GM06990 (cell line): ENCODE data around the gene PAQR4.
A peak's percentile ranks its signal among the peaks of the same experiment; 100 is the strongest.

Experiments
- DNase-seq: peaks from one replicate; pipeline ENCODE4 v3.0.0-alpha.2; 2011; ENCODE audit not compliant: insufficient read length; ENCODE audit errors: extremely low read depth
- H3K27me3 ChIP-seq: replicated peaks from 2 replicates; pipeline ENCODE4 v1.6.0; 2011; ENCODE audit warnings: low read length; ENCODE audit not compliant: control insufficient read depth, insufficient read depth
- H3K36me3 ChIP-seq: 2 replicates; pipeline ENCODE4 v1.5.1; 2011; ENCODE audit warnings: low read length; ENCODE audit not compliant: control insufficient read depth, insufficient read depth
- H3K4me3 ChIP-seq: replicated peaks from 2 replicates; pipeline ENCODE4 v1.5.1; 2011; ENCODE audit warnings: low read depth, mild to moderate bottlenecking, control low read depth, low read length
- TF ChIP-seq, protein P1 (sequence below): IDR thresholded peaks from 2 replicates; pipeline ENCODE4 v1.5.1; 2011; ENCODE audit warnings: low read length, control low read depth, mild to moderate bottlenecking, inconsistent platforms; ENCODE audit not compliant: insufficient read depth, poor library complexity, severe bottlenecking

PAQR4 gene

DNA sequence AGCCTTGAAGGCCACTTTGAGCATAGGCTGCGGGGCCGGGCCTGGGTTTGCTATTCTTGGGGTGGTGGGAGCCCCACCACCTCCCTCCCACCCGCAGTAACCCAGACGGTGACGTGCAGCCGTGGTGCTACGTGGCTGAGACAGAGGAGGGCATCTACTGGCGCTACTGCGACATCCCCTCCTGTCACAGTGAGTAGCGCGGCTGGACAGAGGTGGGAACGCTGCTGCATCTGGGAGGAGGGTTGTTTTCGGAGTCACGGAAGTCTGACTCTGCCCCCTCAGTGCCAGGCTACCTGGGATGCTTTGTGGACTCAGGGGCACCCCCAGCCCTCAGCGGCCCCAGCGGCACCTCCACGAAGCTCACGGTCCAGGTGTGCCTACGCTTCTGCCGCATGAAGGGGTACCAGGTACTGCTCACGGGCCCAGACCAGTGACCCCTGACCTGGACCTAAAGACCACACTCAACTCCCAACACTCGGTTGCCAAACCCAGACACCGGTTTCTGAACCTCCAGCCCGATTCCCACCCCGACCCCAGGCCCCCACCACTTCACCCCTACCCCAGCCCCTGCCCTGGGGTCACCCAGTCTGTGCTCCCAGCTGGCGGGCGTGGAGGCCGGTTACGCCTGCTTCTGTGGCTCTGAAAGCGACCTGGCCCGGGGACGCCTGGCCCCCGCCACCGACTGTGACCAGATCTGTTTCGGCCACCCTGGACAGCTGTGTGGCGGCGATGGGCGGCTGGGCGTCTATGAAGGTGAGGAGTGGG is 2.9 kb upstream of the PAQR4 start:
- Histone ChIP-seq H3K27me3 (no peaks in the 10 kb centered on the region), H3K4me3 (peak overlapping the region; percentile 25; the same call in 1 of the 2 replicates), H3K36me3 (peaks cover 2% of the 10 kb centered on the region)
- TF ChIP-seq, protein P1, sequence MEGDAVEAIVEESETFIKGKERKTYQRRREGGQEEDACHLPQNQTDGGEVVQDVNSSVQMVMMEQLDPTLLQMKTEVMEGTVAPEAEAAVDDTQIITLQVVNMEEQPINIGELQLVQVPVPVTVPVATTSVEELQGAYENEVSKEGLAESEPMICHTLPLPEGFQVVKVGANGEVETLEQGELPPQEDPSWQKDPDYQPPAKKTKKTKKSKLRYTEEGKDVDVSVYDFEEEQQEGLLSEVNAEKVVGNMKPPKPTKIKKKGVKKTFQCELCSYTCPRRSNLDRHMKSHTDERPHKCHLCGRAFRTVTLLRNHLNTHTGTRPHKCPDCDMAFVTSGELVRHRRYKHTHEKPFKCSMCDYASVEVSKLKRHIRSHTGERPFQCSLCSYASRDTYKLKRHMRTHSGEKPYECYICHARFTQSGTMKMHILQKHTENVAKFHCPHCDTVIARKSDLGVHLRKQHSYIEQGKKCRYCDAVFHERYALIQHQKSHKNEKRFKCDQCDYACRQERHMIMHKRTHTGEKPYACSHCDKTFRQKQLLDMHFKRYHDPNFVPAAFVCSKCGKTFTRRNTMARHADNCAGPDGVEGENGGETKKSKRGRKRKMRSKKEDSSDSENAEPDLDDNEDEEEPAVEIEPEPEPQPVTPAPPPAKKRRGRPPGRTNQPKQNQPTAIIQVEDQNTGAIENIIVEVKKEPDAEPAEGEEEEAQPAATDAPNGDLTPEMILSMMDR: no peak
- peak; percentile 33 for DNase-seq

- TF ChIP-seq, protein P1: no peak
- no peaks in the 10 kb centered on the region for H3K27me3 ChIP-seq
- peak; percentile 26 for DNase-seq
- peaks cover 2% of the 10 kb centered on the region for H3K36me3 ChIP-seq
- H3K4me3 ChIP-seq: no peak overlapping the region
Measured at GRCh38 chr16:2966808-2967191, 2.3 kb upstream of the PAQR4 start.

- no peak overlapping the region for H3K4me3 ChIP-seq
- peak; percentile 26 for DNase-seq
- no peaks in the 10 kb centered on the region for H3K27me3 ChIP-seq
- H3K36me3 ChIP-seq: peaks cover 2% of the 10 kb centered on the region
- TF ChIP-seq, protein P1: no peak
Measured at GRCh38 chr16:2967211-2967631, 1.9 kb upstream of the PAQR4 start.

GRCh38 chr16:2967721-2968161 is 1.4 kb upstream of the PAQR4 start:
- TF ChIP-seq, protein P1: no peak
- Histone ChIP-seq H3K4me3 (no peak overlapping the region), H3K27me3 (no peaks in the 10 kb centered on the region), H3K36me3 (peaks cover 2% of the 10 kb centered on the region)
- no peak for DNase-seq

GRCh38 chr16:2968368-2968737 is 795 bp upstream of the PAQR4 start:
- H3K36me3 ChIP-seq: peaks cover 3% of the 10 kb centered on the region
- peak overlapping the region; percentile 88 for H3K4me3 ChIP-seq
- TF ChIP-seq, protein P1: no peak
- H3K27me3 ChIP-seq: no peaks in the 10 kb centered on the region
- no peak for DNase-seq
